Heart left ventricle (tissue), 16 donors: ENCODE measurements around the gene ACKR3. TPM values are rescaled to one million over a fixed set of nuclear protein-coding genes. Genes with fewer than 3 reads are reported as not detected.

Source experiments
- ATAC-seq, 4 donors: fragments of 200-7000 bp; cut with Tn5 transposase; one replicate each; pipeline ENCODE4 v1.9.1; 2020 to 2022; ENCODE audit warnings: moderate library complexity in 4 of 4, mild to moderate bottlenecking in 3 of 4, moderate number of reproducible peaks in 1 of 4
- DNase-seq, 5 donors: peaks; one replicate each; pipeline ENCODE4 v3.0.0-alpha.2; 2020
- H3K27ac ChIP-seq, 12 donors: fragments of 200-600 bp; sonication (generic) in 4 of 12; one replicate each; pipeline versions ENCODE4 v1.5.0 to v1.8.0; 2016 to 2022; ENCODE audit warnings: mild to moderate bottlenecking in 2 of 12
- H3K27me3 ChIP-seq, 9 donors: fragments of 200-600 bp; sonication (generic) in 2 of 9; one replicate each; pipeline versions ENCODE4 v1.5.1 to v1.8.0; 2016 to 2022; ENCODE audit warnings: mild to moderate bottlenecking in 3 of 9
- H3K36me3 ChIP-seq, 9 donors: fragments of 200-600 bp; sonication (generic) in 2 of 9; one replicate each; pipeline versions ENCODE4 v1.5.0 to v1.8.0; 2018 to 2022; ENCODE audit warnings: mild to moderate bottlenecking in 2 of 9
- H3K4me1 ChIP-seq, 12 donors: fragments of 200-600 bp; sonication (generic) in 4 of 12; one replicate each; pipeline versions ENCODE4 v1.5.0 to v1.8.0; 2016 to 2022; ENCODE audit warnings: mild to moderate bottlenecking in 3 of 12
- H3K4me3 ChIP-seq, 12 donors: fragments of 200-600 bp; sonication (generic) in 4 of 12; one replicate each; pipeline versions ENCODE4 v1.5.0 to v1.8.0; 2017 to 2022; ENCODE audit warnings: mild to moderate bottlenecking in 9 of 12, moderate library complexity in 4 of 12
- H3K9me3 ChIP-seq, 12 donors: fragments of 200-600 bp; sonication (generic) in 4 of 12; one replicate each; pipeline versions ENCODE4 v1.5.0 to v1.8.0; 2016 to 2022; ENCODE audit warnings: mild to moderate bottlenecking in 1 of 12
- CTCF ChIP-seq, 12 donors: fragments of 200-600 bp; sonication (generic) in 4 of 12; IDR thresholded peaks; one replicate each; pipeline versions ENCODE4 v1.5.0 to v1.8.0; 2018 to 2022; ENCODE audit warnings: antibody characterized with exemption in 12 of 12, mild to moderate bottlenecking in 5 of 12
- POLR2A ChIP-seq, 2 donors: fragments of 450-650 bp; IDR thresholded peaks; one replicate each; pipeline ENCODE4 v1.6.1; 2017; ENCODE audit warnings: antibody characterized with exemption in 2 of 2, mild to moderate bottlenecking in 2 of 2, moderate library complexity in 2 of 2
- WGBS, 4 donors: extraction: QIAGEN DNeasy Blood & Tissue Kit in 2 of 4; methylation state at CpG; one replicate each; pipeline versions ENCODE4 v1.1.5 to v1.1.7; 2013 to 2018; 5-methylcytosine and 5-hydroxymethylcytosine counted together
- intact Hi-C, 10 donors: fragments of 100-400 bp; cut with DNase I; formaldehyde crosslinking; loops; one replicate each; pipeline versions ENCODE4 v1.11.1 to v1.14.2; 2022
- polyA plus RNA-seq, 2 donors: library from polyadenylated mRNA; stranded (reverse); fragments of 200-250 nt; gene quantifications; one replicate each; pipeline ENCODE4 v1.2.3, GENCODE V29; 2013
- total RNA-seq, 9 donors: library from RNA; depleted of rRNA in 2 of 9; stranded (reverse); fragments of >200 nt in 2 of 9; fragmentation: NEBNext Ultra II Directional in 3 of 9; extraction: Animal tissue kit (Norgen Biotek cat#: 25700) in 3 of 9; gene quantifications; one replicate each; pipeline versions ENCODE4 v1.1.0 to v1.2.4, GENCODE V29; 2016 to 2023
- donor health status: ischemic (EF 13 %, LVEDD 7.1; RV severe dilation, severe dysfunction).
- donor health status: healthy with polysubstance abuse.
- donor health status: DM: no; HTN: yes; CAD: no.
- donor health status: DM: no; HTN: no; CAD: no.
- donor health status: ischemic (EF 25% LVEDD 6.9; RV normal size, moderate dysfunction).
- donor health status: ischemic (EF 25% LVEDD 5.7; RV mildly dilated, moderate dysfunction).
- donor health status: healthy.
- donor health status: DM: yes; HTN: yes; CAD: no.
- donor health status: ischemic (EF 35%, LVEDD 5.7; RV mildly dilated, moderate dysfunction).
- donor health status: nonischemic (EF 11% LVEDD 7.7; RV severe dilation, severe dysfunction).
- donor health status: DM: yes; HTN: yes; CAD: no.
- donor health status: PGD.
- donor health status: ischemic (EF 29% LVEDD 5.4; RV normal size, mild dysfunction).
- donor health status: nonischemic (EF 23%, LVEDD 6.1; RV moderate dilation, normal function).

ACKR3 gene
- total and polyA plus RNA-seq, 11 donors: 12.8 to 56.3 (median 29.8) TPM

DNA sequence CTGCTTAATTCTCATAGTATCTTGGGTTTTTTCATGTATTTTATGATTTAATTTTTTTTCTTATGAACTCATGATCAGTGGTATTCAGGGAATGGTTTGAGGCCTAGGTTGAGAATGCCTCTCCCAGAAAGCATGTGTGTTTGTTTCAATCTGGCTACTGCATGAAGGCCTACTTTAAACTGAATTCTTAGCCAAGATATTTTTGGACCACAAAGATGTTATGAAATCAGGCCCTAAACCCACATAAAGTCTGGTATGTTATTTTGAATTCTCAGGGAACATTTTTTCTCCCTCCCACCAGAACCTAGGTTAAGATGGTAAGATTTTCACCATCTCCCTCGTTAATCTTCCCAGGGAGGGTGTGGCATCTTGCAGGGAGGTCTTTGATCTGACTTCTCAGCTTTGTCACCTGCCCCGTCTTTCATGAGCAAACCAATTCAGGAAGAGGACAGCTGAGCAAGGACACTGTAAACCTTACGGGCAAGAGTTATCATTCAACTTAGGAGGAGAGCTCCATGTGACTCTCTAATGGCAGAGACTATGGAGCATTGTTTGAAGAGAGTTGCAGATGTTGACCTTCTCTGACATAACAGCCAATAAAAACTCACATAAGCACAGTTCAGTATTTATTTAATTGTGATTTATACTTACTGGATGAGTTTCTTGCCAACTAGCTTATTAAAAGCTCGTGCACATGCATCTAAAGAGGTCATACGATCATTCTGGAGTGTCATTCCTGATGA lies 21.3 kb upstream of the ACKR3 start:
- no peaks in the 10 kb centered on the region for H3K36me3 ChIP-seq
- DNase-seq (no peak), ATAC-seq (no peak)
- peaks cover 0 to 33% (median 0%) of the 10 kb centered on the region in 12 donors for H3K4me1 ChIP-seq
- H3K27ac ChIP-seq: no peak overlapping the region
- TF ChIP-seq POLR2A (IDR thresholded peaks at IDR 0.05) (no peak), CTCF (IDR thresholded peaks at IDR 0.05) (no peak)
- intact Hi-C loops: no loop called here
- peaks cover 0 to 8% (median 0%) of the 10 kb centered on the region in 12 donors for H3K9me3 ChIP-seq
- no peaks in the 10 kb centered on the region for H3K27me3 ChIP-seq
- H3K4me3 ChIP-seq: no peak overlapping the region
- WGBS, 4 donors: 78 to 91% (median 83%) methylated on average over 5 of the region's 5 CpGs

GRCh38 chr2:236549165-236549564 lies 20.5 kb upstream of the ACKR3 start:
- H3K4me1 ChIP-seq: peaks cover 0 to 33% (median 0%) of the 10 kb centered on the region in 12 donors
- intact Hi-C loops: no loop called here
- H3K36me3 ChIP-seq: no peaks in the 10 kb centered on the region
- H3K27me3 ChIP-seq: no peaks in the 10 kb centered on the region
- no peak overlapping the region for H3K4me3 ChIP-seq
- ATAC-seq (no peak), DNase-seq (no peak)
- H3K27ac ChIP-seq: no peak overlapping the region
- TF ChIP-seq CTCF (IDR thresholded peaks at IDR 0.05): no peak
- peaks cover 0 to 8% (median 0%) of the 10 kb centered on the region in 12 donors for H3K9me3 ChIP-seq
- 87 to 96% (median 92%) methylated on average over 4 of the region's 4 CpGs for WGBS, 4 donors

- intact Hi-C loops: no loop called here
- ATAC-seq: no peak
- Histone ChIP-seq H3K36me3 (no peaks in the 10 kb centered on the region), H3K4me1 (peaks cover 0 to 28% (median 0%) of the 10 kb centered on the region in 12 donors), H3K27ac (no peak overlapping the region), H3K4me3 (no peak overlapping the region), H3K9me3 (peaks cover 0 to 17% (median 0%) of the 10 kb centered on the region in 12 donors), H3K27me3 (no peaks in the 10 kb centered on the region)
- TF ChIP-seq CTCF (IDR thresholded peaks at IDR 0.05) (no peak), POLR2A (IDR thresholded peaks at IDR 0.05) (no peak)
- no peak for DNase-seq
- 98 to 100% (median 98%) methylated on average over 7 to 8 of the region's 8 CpGs for WGBS, 4 donors
Observed at GRCh38 chr2:236550290-236550689, 19.3 kb upstream of the ACKR3 start.

GRCh38 chr2:236550701-236551465 lies 18.7 kb upstream of the ACKR3 start:
- intact Hi-C loops: no loop called here
- Histone ChIP-seq H3K27me3 (no peaks in the 10 kb centered on the region), H3K4me1 (peaks cover 0 to 24% (median 0%) of the 10 kb centered on the region in 12 donors), H3K36me3 (no peaks in the 10 kb centered on the region), H3K27ac (no peak overlapping the region), H3K9me3 (peaks cover 0 to 17% (median 0%) of the 10 kb centered on the region in 12 donors), H3K4me3 (no peak overlapping the region)
- ATAC-seq (no peak), DNase-seq (no peak)
- TF ChIP-seq CTCF (IDR thresholded peaks at IDR 0.05) (no peak), POLR2A (IDR thresholded peaks at IDR 0.05) (no peak)
- 88 to 93% (median 92%) methylated on average over 13 of the region's 13 CpGs for WGBS, 4 donors
